ENCODE measurements around the gene A2ML1.
A peak's percentile ranks its signal among the peaks of the same experiment; 100 is the strongest.
"Not testable (repeated sequence)": the region's sequence is repeated elsewhere in the genome, so short reads cannot be mapped to it uniquely, and the experiment has no call there.

The A2ML1 gene

DNA sequence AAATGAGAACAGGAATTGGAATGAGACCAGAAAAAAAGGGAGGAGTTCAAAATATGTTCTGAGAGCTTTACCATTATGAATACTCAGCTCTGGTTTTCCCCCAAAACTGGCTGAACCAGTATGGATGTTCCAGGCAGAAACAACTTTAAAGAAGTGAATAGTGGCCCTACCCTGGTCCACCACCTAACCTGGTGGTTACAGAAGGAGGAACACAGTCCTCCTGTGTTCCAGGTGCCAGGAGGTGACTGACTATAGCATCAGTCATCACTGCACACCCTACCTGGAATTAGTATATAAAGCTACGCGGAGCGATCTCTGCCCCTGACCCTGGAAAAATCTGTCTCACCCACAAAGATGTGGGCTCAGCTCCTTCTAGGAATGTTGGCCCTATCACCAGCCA lies at the start of gene A2ML1:
Gene A2ML1 (plus strand): TSS at position 324 of the 400 bp plus-strand sequence. CDS start 31 bp downstream, at position 355.
- DNase-seq (ENCODE audit: low read depth) = no peak

- no peak for DNase-seq (ENCODE audit: low read depth)
These were observed 49.0 kb upstream of the A2ML1 start for GRCh38 chr12:8773461-8773860.

DNA sequence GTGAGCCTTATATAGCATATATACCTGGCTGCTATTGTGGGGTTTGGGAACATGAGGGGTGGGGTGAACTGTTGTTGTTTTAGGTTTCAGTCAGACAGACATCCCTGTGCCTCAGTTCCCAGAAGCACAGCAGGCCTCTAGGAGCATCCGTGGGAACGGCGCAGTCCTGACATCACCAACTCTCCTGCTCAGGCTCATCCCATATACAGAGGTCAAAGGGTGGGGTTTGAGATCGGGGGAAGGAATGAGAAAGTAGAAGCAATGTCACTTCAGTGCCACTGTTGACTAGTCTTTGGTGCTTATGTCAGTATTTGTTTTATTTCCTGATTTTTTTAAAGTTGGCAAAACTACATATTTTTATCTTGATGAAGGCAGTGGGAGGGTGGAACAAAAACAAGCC lies 43.1 kb upstream of the A2ML1 start:
- no peak for DNase-seq (ENCODE audit: low read depth)

DNA sequence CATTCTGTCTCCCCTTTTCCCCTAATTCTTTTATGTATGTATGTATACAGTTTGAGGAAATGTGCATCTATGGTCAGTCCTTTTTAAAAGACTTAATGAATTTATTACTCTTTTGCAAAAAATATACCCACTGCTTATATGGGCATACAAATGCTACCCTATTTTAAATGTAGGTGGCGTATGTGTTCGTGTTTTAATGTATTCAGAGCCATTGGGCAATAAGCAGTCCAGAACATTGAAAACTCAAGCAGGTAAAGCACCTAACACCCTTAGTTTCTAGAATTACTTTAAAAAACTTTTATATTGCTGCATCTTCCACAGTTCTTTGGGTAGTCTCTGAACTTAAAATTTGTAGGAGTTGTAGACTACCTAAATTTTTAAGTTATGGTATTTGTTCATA lies 42.6 kb upstream of the A2ML1 start:
- no peak for DNase-seq (ENCODE audit: low read depth)

DNA sequence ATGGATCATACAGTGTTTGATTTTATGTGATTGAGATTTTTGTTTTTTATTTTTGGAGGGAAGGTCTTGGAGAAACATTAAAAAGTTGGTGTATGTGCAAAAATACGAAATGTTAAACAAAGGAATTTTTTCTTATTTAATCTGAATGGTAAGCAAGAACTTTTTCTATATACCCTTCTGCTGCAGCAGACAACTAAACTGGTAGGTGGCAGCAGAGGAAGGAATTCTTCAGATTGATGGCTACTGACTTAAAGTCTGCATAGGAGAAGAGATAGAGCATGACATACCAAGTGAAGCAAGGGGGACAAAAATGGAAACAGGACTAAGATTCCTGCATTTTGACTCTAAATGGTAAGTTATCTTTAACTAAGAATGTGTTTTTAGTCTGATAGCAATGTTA lies 42.0 kb upstream of the A2ML1 start:
- peak; percentile 10 for DNase-seq (ENCODE audit: low read depth)

GRCh38 chr12:8781381-8782127 lies 40.9 kb upstream of the A2ML1 start:
- no peak for DNase-seq (ENCODE audit: low read depth)

DNA sequence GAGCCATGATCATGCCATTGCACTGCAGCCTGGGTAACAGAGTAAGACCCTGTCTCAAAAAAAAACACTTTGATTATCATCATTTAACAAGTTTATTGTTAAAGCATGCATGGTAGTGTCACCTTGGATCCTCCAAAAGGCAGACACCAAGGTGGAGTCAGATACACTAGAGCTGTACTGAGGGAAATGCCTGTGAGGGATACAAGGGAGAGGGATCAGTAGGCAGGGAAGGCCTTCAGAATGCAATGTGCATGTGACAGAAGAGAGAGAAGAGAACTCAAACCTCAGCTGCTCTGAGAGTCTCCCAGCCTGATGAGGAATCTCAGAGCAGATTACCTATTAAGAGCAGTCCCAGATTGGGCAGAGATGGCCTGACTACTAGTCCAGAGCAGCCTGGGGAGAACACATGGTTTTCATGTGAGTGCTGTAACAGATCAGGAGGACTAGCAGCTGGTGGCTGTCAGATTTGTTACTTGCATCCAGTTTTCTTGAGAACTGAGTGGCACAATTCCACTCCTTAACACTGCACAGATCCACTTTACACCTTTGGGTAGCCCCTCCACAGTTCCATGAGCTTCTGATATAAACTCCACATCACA lies 38.0 kb upstream of the A2ML1 start:
- DNase-seq (ENCODE audit: low read depth) = no peak

GRCh38 chr12:8785499-8785898 lies 36.9 kb upstream of the A2ML1 start:
- DNase-seq (ENCODE audit: low read depth) = no peak

GRCh38 chr12:8787206-8787605 lies 35.2 kb upstream of the A2ML1 start:
- DNase-seq (ENCODE audit: low read depth) = not testable (repeated sequence)

DNA sequence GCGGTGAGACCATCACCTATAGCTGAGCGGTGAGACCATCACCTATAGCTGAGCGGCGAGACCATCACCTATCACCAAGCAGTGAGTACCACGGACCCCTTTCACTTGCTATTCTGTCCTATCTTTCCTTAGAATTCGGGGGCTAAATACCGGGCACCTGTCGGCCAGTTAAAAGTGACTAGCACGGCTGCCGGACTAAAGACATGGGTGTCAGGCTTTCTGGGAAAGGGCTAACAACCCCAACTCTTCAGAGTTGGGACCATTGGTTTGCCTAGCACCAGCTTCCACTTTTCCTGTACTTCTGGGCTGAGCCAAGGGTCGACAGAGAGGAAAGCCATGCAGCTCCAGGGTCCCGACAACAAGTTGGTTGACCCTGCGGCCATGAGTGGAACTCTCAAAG lies 33.7 kb upstream of the A2ML1 start:
- not testable (repeated sequence) for DNase-seq (ENCODE audit: low read depth)

- DNase-seq (ENCODE audit: low read depth) = not testable (repeated sequence)
These were observed 32.9 kb upstream of the A2ML1 start for GRCh38 chr12:8789341-8790013.

DNA sequence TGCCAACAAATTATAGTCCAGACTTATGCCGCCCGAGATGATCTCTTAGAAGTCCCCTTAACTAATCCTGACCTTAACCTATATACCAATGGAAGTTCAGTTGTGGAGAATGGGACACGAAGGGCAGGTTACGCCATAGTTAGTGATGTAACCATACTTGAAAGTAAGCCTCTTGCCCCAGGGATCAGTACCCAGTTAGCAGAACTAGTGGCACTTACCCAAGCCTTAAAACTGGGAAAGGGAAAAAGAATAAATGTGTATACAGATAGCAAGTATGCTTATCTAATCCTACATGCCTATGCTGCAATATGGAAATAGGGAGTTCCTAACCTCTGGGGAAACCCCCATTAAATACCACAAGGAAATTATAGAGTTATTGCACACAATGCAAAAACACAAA lies 29.2 kb upstream of the A2ML1 start:
- not testable (repeated sequence) for DNase-seq (ENCODE audit: low read depth)

DNA sequence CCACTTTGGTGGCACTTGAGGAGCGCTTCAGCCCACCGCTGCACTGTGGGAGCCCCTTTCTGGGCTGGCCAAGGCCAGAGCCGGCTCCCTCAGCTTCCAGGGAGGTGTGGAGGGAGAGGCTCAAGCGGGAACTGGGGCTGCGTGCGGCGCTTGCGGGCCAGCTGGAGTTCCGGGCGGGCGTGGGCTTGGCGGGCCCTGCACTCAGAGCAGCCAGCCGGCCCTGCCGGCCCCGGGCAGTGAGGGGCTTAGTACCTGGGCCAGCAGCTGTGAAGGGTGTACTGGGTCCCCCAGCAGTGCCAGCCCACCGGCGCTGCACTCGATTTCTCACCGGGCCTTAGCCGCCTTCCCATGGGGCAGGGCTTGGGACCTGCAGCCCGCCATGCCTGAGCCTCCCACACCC lies 27.8 kb upstream of the A2ML1 start:
- not testable (repeated sequence) for DNase-seq (ENCODE audit: low read depth)

GRCh38 chr12:8796831-8797626 lies 25.4 kb upstream of the A2ML1 start:
- DNase-seq (ENCODE audit: low read depth) = no peak

GRCh38 chr12:8801213-8801612 lies 21.2 kb upstream of the A2ML1 start:
- not testable (repeated sequence) for DNase-seq (ENCODE audit: low read depth)

- DNase-seq (ENCODE audit: low read depth) = not testable (repeated sequence)
These were observed 17.6 kb upstream of the A2ML1 start for GRCh38 chr12:8804833-8805232.

GRCh38 chr12:8805487-8805886 lies 16.9 kb upstream of the A2ML1 start:
- DNase-seq (ENCODE audit: low read depth) = not testable (repeated sequence)

GRCh38 chr12:8807084-8807483 lies 15.3 kb upstream of the A2ML1 start:
- peak; percentile 11 for DNase-seq (ENCODE audit: low read depth)

- not testable (repeated sequence) for DNase-seq (ENCODE audit: low read depth)
These were observed 12.3 kb upstream of the A2ML1 start for GRCh38 chr12:8810112-8810511.

- DNase-seq (ENCODE audit: low read depth) = no peak
These were observed 8.7 kb upstream of the A2ML1 start for GRCh38 chr12:8813572-8814357.

- no peak for DNase-seq (ENCODE audit: low read depth)
These were observed 5.9 kb upstream of the A2ML1 start for GRCh38 chr12:8816448-8817050.
